ENCODE results near the gene MREG. TPM values are rescaled to one million over a fixed set of nuclear protein-coding genes. Genes with fewer than 3 reads are reported as not detected.

MREG gene
- total and polyA plus RNA-seq, 9 of the 15 experiments (the other 6 are each of a cell fraction or from before 2014, with no cell fraction given), result 0.77 to 3.8 (median 2.3) TPM

- 63% methylated on average over 1 of the region's 1 CpG for WGBS (ENCODE audit: insufficient coverage, low coverage, missing lambda C conversion rate)
- Histone ChIP-seq H3K36me3 (ENCODE audit: control insufficient read depth, insufficient read depth, low read length) (no peaks in the 10 kb centered on the region; the same call in 2 of the 3 replicates), H3K9ac (ENCODE audit: insufficient read depth in 1 of 2, low read depth in 2 of 2, low read length in 2 of 2) (no peak overlapping the region), H3K9me3 (replicated peaks; ENCODE audit: control insufficient read depth, insufficient read depth, low read depth, low read length) (no peaks in the 10 kb centered on the region), H3K79me2 (ENCODE audit: control insufficient read depth, insufficient read depth, low read length) (no peaks in the 10 kb centered on the region), H4K20me1 (replicated peaks; ENCODE audit: control insufficient read depth, insufficient read depth, low read length) (no peaks in the 10 kb centered on the region), H3K9me1 (ENCODE audit: control insufficient read depth, insufficient read depth, low read length) (no peaks in the 10 kb centered on the region), H3K27me3 (ENCODE audit: control insufficient read depth in 2 of 2, insufficient read depth in 2 of 2, low read length in 2 of 2) (no peaks in the 10 kb centered on the region), H3K27ac (ENCODE audit: extremely low read depth, low read depth, low read length) (no peak overlapping the region), H3K4me1 (replicated peaks in 1 of 2; ENCODE audit: control insufficient read depth in 2 of 2, insufficient read depth in 2 of 2, low read length in 2 of 2) (peaks cover 0 to 3% of the 10 kb centered on the region in 2 experiments; a peak in 1 of 5 replicates), H3K4me2 (ENCODE audit: insufficient read depth, low read length) (no peak overlapping the region), H3K4me3 (no peak overlapping the region), H2AFZ (ENCODE audit: low read depth, low read length) (no peak overlapping the region)
- no TSS peak for BruUV-seq (replicated peaks)
- ChIA-PET CTCF (ENCODE audit: low intra/inter-chr PET ratio) (no interaction called here), POLR2A (no interaction called here)
- TF ChIP-seq ZBTB12 (CRISPR knock-in tag; IDR thresholded peaks at IDR 0.05) (no peak), BRCA1 (IDR thresholded peaks at IDR 0.05) (no peak), BRCA1 (CRISPR knock-in tag; IDR thresholded peaks at IDR 0.05) (no peak), PREB (CRISPR knock-in tag; IDR thresholded peaks at IDR 0.05) (no peak), COPS2 (conservative IDR thresholded peaks at IDR 0.05) (no peak), ZNF408 (CRISPR knock-in tag; IDR thresholded peaks at IDR 0.05; ENCODE audit: low read depth) (no peak), BCLAF1 (IDR thresholded peaks at IDR 0.05; ENCODE audit: borderline replicate concordance in 1 of 2, control insufficient read depth in 1 of 2, low read depth in 2 of 2, low read length in 1 of 2) (no peak)
- in situ Hi-C loops (cut with MboI), result no loop called here
- intact Hi-C loops (cut with micrococcal nuclease), result no loop called here
- ATAC-seq (no peak), FAIRE-seq (no peak), DNase-seq (ENCODE audit: extremely low read depth in 1 of 4, low spot score in 3 of 4) (no peak)
These were observed 71.6 kb downstream of the MREG start for GRCh38 chr2:215941726-215942125.

Data from K562 (cell line).